HG03103 (cell line): ENCODE measurements around the gene RPS29.
"Not testable (repeated sequence)": the region's sequence is repeated elsewhere in the genome, so short reads cannot be mapped to it uniquely, and the experiment has no call there.

ENCODE experiments used
- ATAC-seq: cut with Tn5 transposase; IDR thresholded peaks from one replicate; pipeline ENCODE4 v1.9.1; 2021; ENCODE audit warnings: low read depth; ENCODE audit not compliant: unreplicated experiment

Gene RPS29

GRCh38 chr14:49585803-49586672 lies at the start of gene RPS29:
TSS of gene RPS29 (minus strand) at chr14:49586380. CDS start at chr14:49586346, 34 bp downstream.
- ATAC-seq: peak; percentile 86

- peak; percentile 23 for ATAC-seq
Measured at GRCh38 chr14:49634547-49635334, 48.6 kb upstream of the RPS29 start, which contains the start of gene DNAAF2. TSS of gene DNAAF2 (minus strand) at chr14:49635244. CDS start at chr14:49635149, 95 bp downstream.

GRCh38 chr14:49633640-49634546 lies 47.7 kb upstream of the RPS29 start:
- ATAC-seq: peak; percentile 70

GRCh38 chr14:49623941-49624839 lies 38.0 kb upstream of the RPS29 start:
- ATAC-seq: no peak

GRCh38 chr14:49623387-49623786 lies 37.2 kb upstream of the RPS29 start:
- no peak for ATAC-seq

GRCh38 chr14:49622022-49622607 lies 35.9 kb upstream of the RPS29 start:
- ATAC-seq: no peak

GRCh38 chr14:49621114-49621881 lies 35.1 kb upstream of the RPS29 start:
- peak; percentile 20 for ATAC-seq

GRCh38 chr14:49620182-49621113 lies 34.3 kb upstream of the RPS29 start, which contains the start of the genes MGAT2 and RPL36AL:
TSS of gene MGAT2 (plus strand) at chr14:49620799. CDS start at chr14:49621269, 470 bp downstream.
TSS of gene RPL36AL (minus strand) at chr14:49620626. CDS start at chr14:49619104, 1,522 bp downstream.
- ATAC-seq: peak; percentile 93

GRCh38 chr14:49619730-49620129 lies 33.5 kb upstream of the RPS29 start:
- ATAC-seq: no peak

GRCh38 chr14:49619273-49619672 lies 33.1 kb upstream of the RPS29 start:
- ATAC-seq: not testable (repeated sequence)

GRCh38 chr14:49617852-49618519 lies 31.8 kb upstream of the RPS29 start:
- no peak for ATAC-seq

- no peak for ATAC-seq
Measured at GRCh38 chr14:49615776-49616175, 29.6 kb upstream of the RPS29 start.

GRCh38 chr14:49614196-49614595 lies 28.0 kb upstream of the RPS29 start:
- no peak for ATAC-seq

- ATAC-seq: no peak
Measured at GRCh38 chr14:49612671-49613070, 26.5 kb upstream of the RPS29 start.

GRCh38 chr14:49612251-49612650 lies 26.1 kb upstream of the RPS29 start:
- ATAC-seq: no peak

- no peak for ATAC-seq
Measured at GRCh38 chr14:49607583-49607982, 21.4 kb upstream of the RPS29 start.
